HG02938 (cell line): ENCODE measurements around the gene WDR37.

Experiments
- ATAC-seq: cut with Tn5 transposase; IDR thresholded peaks from one replicate; pipeline ENCODE4 v1.9.1; 2021; ENCODE audit warnings: mild to moderate bottlenecking, moderate library complexity; ENCODE audit not compliant: unreplicated experiment

Gene WDR37

DNA sequence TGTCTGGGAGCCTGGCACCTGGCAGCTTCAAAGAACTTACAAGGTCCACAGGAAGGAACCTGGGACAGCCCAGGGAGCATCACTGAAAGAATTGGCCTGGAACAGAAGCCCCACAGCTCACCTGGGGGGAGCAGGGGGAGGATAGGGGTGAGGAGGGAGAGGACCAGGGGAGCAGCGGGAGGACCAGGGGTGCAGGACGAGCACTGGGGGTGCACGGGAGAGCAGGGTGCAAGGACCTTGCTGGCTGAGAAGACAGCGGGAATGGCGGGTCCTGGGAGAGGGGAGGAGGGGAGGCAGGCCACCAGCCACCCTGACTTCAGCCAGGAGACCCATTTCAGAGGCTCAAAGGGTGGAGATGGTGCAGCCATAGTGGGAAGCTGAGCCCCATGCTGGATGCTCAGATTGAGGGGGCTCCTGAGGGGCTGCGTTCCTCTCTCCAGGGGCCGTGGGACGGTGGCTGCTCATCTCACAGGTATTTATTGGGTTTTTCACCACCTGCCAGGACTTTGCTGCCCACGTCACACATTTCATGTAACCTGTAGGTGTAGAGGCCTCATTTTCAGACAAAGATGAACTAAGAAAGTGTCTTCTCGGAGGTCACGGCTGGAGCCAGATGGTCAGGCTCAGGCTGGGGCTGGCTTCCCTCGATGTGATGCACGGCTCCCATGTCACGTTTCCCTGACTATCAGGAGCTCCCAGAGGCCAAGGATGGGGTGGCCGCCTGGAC is 110.1 kb downstream of the WDR37 start:
- ATAC-seq = no peak

DNA sequence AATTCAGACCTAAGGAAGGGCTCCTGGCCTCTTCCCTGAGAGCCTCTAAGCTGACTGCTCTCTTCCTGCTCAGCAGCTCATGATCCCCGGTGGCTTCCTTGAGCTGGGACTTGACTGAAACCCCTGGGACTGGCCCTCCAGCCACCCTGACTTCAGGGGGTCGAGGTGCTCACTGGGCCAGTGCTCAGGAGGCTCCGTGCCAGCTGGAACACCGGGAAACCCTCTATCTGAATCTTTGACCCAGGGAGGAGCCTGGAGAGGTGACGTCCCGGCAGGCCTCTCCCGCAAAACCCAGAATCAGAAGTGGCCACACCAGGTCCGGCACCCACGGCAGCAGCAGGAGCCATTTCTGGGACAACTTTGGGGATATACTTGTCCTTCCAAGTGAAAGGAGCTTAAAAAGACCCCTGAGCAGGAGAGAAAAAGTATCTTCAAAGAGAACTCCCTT is 110.7 kb downstream of the WDR37 start:
- ATAC-seq = no peak

DNA sequence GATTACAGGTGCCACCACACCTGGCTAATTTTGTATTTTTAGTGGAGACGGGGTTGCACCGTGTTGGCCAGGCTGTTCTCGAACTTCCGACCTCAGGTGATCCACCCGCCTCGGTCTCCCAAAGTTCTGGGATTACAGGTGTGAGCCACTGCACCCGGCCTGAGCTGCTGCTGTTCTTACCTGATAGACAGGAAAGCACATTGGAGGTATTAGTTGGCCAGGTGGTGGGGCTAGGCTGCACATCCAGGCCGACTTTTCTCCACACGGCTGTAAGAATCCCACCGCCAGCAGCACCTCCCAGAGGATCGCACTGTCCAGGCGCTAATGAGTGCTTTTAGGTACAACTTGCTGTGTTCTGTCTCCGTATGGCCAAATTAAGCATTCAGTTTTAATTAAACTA is 112.6 kb downstream of the WDR37 start:
- ATAC-seq = no peak

DNA sequence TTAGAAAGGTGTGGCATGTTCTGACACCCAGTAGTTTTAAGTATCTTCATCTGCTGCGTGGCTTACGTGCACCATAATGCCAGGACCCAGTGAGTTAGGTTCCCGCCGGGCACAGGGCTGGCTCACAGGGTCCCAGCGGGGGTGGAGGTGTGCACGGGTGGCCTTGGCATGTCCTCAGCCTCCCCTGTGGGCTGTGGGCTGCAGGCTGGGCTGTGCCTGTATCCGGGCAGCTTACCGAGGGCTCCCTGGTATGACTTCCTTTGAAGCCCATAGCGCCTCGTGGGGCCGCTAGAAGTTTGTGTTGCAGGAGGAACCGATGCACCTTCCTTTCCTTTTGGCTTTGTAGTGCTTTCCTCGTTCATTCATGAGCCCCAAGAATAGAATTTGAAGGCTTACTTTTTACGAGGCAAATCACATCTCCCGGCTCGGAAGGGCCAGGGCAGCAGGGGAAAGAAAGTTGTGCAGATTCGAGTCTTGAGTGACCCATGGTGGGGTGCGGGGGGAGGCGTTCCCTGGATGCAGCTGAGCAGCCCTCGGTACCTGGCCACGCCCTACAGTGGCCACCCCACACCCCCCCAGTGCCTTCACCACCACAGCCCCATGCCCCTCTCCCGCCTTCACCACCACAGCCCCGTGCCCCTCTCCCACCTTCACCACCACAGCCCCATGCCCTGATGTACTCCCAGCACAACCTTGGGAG is 113.2 kb downstream of the WDR37 start:
- ATAC-seq = no peak

DNA sequence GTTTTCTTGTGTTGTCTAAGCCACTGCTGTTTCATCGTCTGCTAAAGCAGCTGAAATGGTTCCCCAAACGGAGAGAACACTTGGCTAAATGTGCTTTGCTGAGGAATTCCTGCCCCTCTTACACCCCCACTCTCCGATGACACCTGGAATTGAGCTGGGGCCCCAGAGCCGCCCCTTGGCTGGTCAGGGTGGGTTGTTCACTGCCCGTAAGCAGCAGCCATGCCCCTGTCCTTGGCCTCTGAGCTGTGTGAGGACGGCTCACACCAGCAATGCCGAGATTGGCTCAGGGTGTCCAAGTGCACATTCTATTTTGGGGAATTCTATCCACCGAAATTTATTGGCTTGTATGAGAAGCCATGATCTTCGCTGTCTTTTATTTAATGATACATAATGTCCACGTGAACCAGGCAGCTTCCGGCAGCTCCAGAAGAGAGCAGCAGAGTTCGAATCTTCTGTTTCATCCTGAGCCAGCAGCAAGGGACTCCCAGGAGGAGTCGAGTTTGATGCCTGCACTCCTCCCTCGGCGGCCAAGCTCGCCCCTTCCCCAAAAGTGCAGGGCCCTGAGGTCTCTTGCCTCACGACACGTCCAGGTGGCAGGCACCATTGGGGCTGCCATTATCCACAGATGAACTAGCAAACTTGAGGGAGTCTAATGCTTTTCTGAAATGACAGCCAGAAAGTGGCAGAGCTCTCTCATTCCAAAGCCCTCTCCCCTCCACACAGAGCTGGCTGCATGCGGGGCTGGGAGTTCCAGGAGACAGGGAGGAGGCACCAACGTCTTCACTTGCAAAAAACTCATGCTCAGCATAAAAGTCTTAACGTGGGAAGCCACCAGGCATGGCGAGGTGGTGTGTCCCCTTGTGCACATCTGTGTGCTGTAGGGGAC is 114.0 kb downstream of the WDR37 start:
- no peak for ATAC-seq

DNA sequence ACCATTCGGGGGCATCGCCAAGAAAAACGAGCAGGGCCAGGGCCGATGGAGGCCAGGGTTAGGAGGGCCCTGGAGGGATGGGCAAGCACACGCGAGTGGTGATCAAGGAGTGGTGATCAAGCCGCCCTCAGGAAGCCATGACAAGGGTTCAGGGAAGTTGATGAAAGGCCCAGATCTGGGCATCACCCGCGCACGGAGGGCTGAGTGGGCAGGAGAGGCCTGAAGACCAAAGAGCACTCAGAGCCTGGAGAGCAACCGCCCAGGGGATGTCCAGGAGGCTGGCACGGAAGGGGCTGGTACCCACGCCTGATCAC is 114.6 kb downstream of the WDR37 start:
- ATAC-seq = no peak

DNA sequence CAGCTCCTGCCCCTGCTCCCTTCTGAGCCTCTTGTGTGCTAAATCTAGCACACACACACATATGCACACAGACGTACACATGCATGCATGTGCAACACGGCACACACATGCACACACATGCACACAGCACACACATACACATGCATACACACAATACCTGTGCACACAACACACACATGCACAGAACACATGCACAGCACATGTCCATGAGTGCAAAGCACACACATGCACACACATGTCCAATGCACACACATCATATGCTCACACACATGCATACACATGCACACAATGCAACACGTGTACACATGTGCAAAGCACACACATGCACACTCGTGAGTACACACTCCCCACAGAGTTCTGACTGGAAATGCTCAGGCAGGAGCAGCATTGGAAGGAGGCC is 115.0 kb downstream of the WDR37 start:
- ATAC-seq = no peak

DNA sequence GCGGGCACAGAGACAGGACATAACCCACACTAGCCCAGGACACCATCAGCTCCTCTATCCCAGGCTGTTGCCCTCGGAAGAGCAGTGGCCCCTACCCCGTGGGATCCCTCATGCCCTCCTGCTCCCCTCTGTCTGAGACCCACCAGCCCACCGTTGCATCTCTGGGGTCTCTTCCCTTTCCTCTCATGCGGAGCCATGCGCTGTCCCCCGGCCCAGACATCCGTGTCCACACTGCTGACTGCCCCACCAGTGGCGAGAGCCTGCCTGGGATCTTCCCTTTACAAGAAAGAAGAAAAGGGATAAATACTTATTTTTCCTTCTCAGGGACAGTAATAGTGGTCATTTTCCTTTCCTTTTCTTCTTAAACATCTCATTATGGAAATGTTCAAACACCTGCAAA is 115.4 kb downstream of the WDR37 start:
- no peak for ATAC-seq

DNA sequence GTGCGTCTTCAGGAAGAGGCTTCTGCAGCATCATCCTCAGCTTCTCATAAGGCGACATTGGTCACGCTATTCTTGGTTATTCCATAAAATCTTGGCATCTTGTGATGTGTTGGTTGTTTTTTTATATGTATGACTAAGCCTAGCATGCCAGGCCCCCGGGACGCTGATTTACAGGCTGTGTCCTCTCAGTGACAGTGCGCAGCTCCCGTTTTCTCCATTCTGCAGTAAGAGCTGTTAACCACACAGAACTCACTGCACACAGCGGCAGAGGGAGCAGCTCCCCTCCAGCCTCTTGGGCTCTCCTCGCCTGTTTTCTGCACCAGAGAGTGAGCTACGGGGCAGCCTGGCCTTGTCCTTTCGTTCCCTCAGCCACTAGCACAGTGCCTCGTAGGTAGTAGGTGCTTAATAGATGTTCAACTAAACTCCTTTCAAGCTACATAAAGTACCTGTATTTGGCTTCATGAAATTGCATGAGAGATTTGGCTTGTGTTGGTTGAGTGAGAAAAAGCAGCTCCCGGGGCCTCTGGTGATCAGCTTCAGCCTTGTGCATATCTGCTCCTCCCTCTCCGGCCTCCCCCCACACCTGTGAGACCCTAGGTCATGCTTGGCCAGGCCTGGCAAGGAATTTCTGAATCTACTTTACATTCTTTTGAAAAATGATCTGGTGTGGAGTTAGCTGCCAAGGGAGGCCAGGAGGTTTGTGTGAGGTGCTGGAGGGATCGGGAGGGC is 116.2 kb downstream of the WDR37 start:
- no peak for ATAC-seq

DNA sequence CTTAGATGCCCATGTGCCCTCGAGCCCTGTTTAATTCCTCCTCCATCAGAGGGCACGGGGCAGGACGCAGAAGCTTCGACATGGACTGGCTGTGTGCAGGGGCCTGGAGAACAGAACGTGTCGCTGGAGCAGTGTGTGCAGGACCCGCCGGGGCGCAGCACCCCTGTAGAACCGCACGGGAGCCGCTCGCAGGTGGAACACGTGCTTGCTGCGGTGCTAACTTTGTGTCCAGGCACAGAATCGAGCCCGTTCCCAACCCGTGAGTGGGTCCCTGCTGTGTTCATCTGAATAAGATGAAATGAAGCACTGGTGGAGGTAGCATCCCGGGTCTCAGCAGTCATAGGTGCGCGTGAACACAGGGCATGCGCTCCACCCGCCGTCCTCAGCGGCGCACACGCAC is 116.9 kb downstream of the WDR37 start:
- no peak for ATAC-seq

DNA sequence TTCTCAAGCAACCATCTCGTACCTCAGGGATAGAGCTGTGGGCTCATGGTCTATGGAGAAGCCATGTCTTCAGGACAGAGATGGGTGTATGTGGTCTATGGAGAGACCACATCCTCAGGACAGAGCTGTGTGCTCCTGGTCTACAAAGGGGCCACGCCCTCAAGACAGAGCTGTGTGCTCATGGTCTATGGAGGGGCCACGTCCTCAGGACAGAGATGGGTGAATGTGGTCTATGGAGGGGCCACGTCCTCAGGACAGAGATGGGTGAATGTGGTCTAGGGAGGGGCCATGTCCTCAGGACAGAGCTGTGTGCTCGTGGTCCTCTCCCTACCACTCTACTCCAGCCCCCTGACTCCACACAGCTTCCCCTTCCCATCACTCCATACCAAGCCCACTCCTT is 117.8 kb downstream of the WDR37 start:
- no peak for ATAC-seq

DNA sequence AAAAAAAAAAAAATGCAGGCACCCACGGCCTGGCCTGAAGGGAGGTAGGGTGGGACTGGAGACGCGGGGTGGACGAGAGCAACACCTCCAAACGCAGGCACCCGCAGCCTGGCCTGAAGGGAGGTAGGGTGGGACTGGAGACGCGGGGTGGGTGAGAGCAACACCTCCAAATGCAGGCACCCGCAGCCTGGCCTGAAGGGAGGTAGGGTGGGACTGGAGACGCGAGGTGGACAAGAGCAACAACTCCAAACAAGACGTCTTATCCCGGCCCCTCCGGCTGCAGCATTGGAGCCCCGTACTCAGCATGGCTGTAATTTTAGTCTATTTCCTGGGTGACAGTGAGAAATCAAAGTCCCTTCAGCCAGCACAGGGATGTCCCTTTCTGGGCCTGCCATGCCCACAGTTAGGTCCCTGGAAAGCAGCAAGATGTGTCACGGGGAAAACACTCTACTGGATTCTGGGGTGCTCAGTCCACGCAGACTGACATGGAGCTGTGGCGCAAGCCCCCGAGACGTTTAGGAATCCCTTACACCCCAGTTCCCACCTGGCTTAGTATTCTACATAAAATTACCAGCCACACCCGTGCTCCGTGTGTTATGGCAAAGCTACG is 119.9 kb downstream of the WDR37 start:
- no peak for ATAC-seq

DNA sequence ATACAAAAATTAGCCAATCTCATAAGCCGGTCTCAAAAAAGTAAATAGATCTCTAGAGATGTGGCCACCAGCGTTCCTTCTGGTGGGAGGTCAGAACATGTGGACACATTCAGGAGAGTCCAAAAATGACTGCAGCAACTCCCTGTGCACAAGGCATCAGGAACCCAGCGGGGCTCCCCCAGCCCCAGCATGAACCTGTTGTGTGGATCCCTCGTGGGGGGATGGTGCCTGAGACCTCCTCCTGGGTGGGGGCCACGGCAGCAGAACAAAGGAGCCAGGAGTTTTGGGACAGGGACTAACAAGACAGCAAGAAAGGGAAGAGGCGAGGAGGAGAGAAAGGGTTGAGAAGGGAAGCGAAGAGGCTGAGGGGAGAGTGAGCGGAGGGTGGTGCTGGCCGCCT is 121.8 kb downstream of the WDR37 start:
- no peak for ATAC-seq

DNA sequence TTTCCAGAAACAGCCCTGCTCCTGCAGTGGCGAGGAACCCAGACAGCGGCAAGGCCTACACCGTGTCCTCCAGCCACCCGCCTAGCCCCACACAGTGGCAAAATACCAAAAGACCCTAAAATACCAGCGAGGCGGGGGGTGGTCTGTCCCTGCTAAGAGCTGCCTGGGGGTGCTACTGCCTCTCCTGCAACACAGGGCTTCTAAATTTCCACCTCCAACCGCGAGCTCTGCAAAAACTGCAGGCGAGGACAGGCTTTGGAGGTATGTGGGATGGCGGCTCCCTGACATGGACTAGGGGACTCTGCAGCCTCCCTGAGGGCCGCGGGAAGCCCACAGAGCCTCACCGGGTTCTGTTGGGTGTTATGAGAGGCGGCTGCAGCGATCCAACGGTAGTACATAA is 122.3 kb downstream of the WDR37 start:
- no peak for ATAC-seq

DNA sequence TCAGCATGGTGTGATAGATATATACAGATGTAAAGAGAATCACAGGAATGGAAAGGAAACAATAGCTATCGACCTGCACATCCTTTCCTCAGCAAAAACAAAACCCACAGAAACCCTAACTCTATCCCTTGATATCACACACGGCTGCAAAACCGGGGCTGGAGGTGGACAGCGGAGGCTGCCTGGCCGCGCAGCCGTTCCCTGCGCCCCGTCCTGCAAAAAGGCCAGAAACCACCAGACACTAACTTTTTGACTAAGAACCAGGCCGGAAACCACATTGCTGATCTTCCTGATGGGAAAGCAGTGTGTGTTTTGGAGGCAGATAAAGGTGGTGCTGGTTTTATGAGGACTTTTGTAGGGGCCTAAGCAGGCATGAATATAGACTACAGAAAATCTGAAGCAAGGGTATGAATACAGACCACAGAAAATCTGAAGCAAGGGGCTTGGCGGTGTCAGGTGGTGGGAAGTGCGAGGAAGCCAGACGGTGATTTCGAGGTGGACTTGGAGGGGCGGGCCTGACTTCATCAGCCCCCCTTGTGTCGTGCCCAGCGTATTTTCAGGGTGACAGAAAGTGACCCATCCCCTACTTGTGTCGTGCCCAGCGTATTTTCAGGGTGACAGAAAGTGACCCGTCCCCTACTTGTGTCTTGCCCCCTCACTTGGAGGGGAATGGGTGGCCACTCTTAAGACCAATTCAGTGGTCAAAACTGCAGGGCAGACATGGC is 123.3 kb downstream of the WDR37 start:
- ATAC-seq = no peak

DNA sequence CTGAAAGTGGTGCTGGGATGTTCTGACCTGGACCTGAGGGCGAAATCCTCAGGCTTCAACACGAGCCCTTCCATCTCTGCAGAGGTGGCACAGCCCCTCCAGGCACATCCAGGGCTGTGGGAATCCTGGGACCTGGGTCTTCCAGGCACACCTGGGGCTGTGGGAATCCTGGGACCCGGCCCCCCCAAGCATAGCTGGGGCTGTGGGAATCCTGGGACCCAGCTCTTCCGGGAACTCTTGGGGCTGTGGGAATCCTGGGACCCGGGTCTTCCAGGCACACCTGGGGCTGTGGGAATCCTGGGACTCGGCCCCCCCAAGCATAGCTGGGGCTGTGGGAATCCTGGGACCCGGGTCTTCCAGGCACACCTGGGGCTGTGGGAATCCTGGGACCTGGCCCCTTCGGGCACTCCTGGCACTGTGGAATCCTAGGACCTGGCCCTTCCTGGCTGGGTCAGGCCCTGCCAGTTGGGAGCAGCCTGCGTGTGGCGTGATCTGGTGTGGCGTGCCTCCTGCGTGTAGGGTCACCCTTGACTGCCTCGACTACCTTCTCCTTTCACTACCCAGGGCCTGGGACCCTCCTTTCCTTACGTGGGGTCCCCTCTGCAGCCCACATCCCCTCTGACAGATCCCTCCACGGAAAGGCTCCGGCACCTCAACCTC is 124.0 kb downstream of the WDR37 start:
- no peak for ATAC-seq

DNA sequence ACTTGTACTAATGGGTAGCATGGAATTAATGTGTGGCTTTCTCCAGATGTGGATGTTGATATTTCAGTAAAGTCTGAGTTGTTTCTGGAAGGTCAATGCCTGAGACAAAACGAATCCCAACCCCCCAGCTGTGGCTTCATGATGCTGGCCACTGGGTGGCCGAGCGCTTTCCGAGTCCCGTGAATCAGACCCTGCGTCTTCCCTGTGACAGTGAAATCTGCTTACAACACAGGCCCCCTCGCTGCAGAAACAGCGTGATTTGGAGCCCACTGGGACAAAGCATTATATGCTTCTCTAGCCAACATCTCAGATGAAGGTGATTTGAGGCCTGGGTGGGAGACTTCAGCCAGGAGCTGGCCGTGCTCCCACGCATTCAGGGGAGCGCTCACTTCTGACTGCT is 124.7 kb downstream of the WDR37 start:
- no peak for ATAC-seq
